Activated CD8-positive, alpha-beta T cell treated with anti-CD3 and anti-CD28 coated beads, Interleukin-2, amount 10 ng/mL, durations not matched to agents 7 days and 5 days (primary cell): ENCODE data around the gene DOK5. TPM values are rescaled to one million over a fixed set of nuclear protein-coding genes. Genes with fewer than 3 reads are reported as not detected.
"Not testable (repeated sequence)": the region's sequence is repeated elsewhere in the genome, so short reads cannot be mapped to it uniquely, and the experiment has no call there.

Source experiments
- ATAC-seq: fragments of 150-1000 bp; cut with Tn5 transposase; one replicate; pipeline ENCODE4 v1.10.0; 2021; ENCODE audit warnings: moderate library complexity
- CTCF ChIA-PET: fragments of 350-600 bp; sonication (Branson Sonifier 250); formaldehyde crosslinking; loops from one replicate; lab custom pipeline; 2021; ENCODE audit warnings: antibody characterized with exemption; lab: Charles Lee
- POLR2A ChIA-PET: fragments of 350-600 bp; sonication (Branson Sonifier 250); formaldehyde crosslinking; loops from one replicate; lab custom pipeline; 2021; ENCODE audit warnings: antibody characterized with exemption; lab: Charles Lee
- DNase-seq: peaks from one replicate; pipeline ENCODE4 v3.0.0-alpha.2; 2020
- H3K27ac Mint-ChIP-seq: one replicate; pipeline ENCODE4 v1.8.0; 2021; ENCODE audit warnings: mild to moderate bottlenecking, mixed read lengths
- H3K27me3 Mint-ChIP-seq: one replicate; pipeline ENCODE4 v1.8.0; 2021; ENCODE audit warnings: low read depth, mixed read lengths
- H3K36me3 Mint-ChIP-seq: one replicate; pipeline ENCODE4 v1.8.0; 2021; ENCODE audit warnings: low read depth, mixed read lengths
- H3K4me1 Mint-ChIP-seq: one replicate; pipeline ENCODE4 v1.8.0; 2021; ENCODE audit warnings: low read depth, mixed read lengths
- H3K4me3 Mint-ChIP-seq: one replicate; pipeline ENCODE4 v1.8.0; 2021; ENCODE audit warnings: mild to moderate bottlenecking, mixed read lengths
- H3K9me3 Mint-ChIP-seq: one replicate; pipeline ENCODE4 v1.8.0; 2022; ENCODE audit warnings: mixed read lengths; ENCODE audit not compliant: insufficient read depth
- total RNA-seq, 2 experiments: library from RNA; stranded (reverse); gene quantifications; one replicate each; pipeline ENCODE4 v1.2.3, GENCODE V29; 2021

DOK5 gene
- total RNA-seq, 2 experiments from 2014 or later = not detected

GRCh38 chr20:54473340-54473739, 2.1 kb upstream of the DOK5 start:
- Mint-ChIP-seq H3K27me3 (peaks cover 41% of the 10 kb centered on the region), H3K36me3 (no peaks in the 10 kb centered on the region), H3K4me3 (no peak overlapping the region), H3K27ac (no peak overlapping the region), H3K9me3 (no peaks in the 10 kb centered on the region), H3K4me1 (no peaks in the 10 kb centered on the region)
- DNase-seq (no peak), ATAC-seq (no peak)
- ChIA-PET CTCF (no interaction called here), POLR2A (no interaction called here)

- no peak for ATAC-seq
- no peaks in the 10 kb centered on the region for H3K36me3 Mint-ChIP-seq
- no peaks in the 10 kb centered on the region for H3K9me3 Mint-ChIP-seq
- ChIA-PET POLR2A (no interaction called here), CTCF (no interaction called here)
- peaks cover 41% of the 10 kb centered on the region for H3K27me3 Mint-ChIP-seq
- H3K27ac Mint-ChIP-seq = no peak overlapping the region
- no peaks in the 10 kb centered on the region for H3K4me1 Mint-ChIP-seq
- no peak overlapping the region for H3K4me3 Mint-ChIP-seq
- no peak for DNase-seq
Observed at GRCh38 chr20:54474046-54474445, 1.3 kb upstream of the DOK5 start.

- H3K27me3 Mint-ChIP-seq = peaks cover 41% of the 10 kb centered on the region
- no peak overlapping the region for H3K4me3 Mint-ChIP-seq
- CTCF ChIA-PET = no interaction called here
- H3K9me3 Mint-ChIP-seq = no peaks in the 10 kb centered on the region
- DNase-seq (no peak), ATAC-seq (no peak)
- no peak overlapping the region for H3K27ac Mint-ChIP-seq
- H3K4me1 Mint-ChIP-seq = no peaks in the 10 kb centered on the region
- POLR2A ChIA-PET = no interaction called here
- no peaks in the 10 kb centered on the region for H3K36me3 Mint-ChIP-seq
Observed at GRCh38 chr20:54474866-54475265, 527 bp upstream of the DOK5 start.

GRCh38 chr20:54476169-54477009, 996 bp downstream of the DOK5 start:
- CTCF ChIA-PET = no interaction called here
- POLR2A ChIA-PET = no interaction called here
- DNase-seq (no peak), ATAC-seq (no peak)
- H3K36me3 Mint-ChIP-seq = no peaks in the 10 kb centered on the region
- no peaks in the 10 kb centered on the region for H3K4me1 Mint-ChIP-seq
- no peak overlapping the region for H3K27ac Mint-ChIP-seq
- H3K27me3 Mint-ChIP-seq = peaks cover 41% of the 10 kb centered on the region
- no peak overlapping the region for H3K4me3 Mint-ChIP-seq
- no peaks in the 10 kb centered on the region for H3K9me3 Mint-ChIP-seq

GRCh38 chr20:54477191-54477955, 2.0 kb downstream of the DOK5 start:
- H3K4me3 Mint-ChIP-seq = no peak overlapping the region
- no peak overlapping the region for H3K27ac Mint-ChIP-seq
- H3K4me1 Mint-ChIP-seq = no peaks in the 10 kb centered on the region
- no peak for DNase-seq
- ChIA-PET POLR2A (no interaction called here), CTCF (no interaction called here)
- no peak for ATAC-seq
- peaks cover 41% of the 10 kb centered on the region for H3K27me3 Mint-ChIP-seq
- H3K36me3 Mint-ChIP-seq = no peaks in the 10 kb centered on the region
- no peaks in the 10 kb centered on the region for H3K9me3 Mint-ChIP-seq

- CTCF ChIA-PET = no interaction called here
Observed at GRCh38 chr20:54479138-54479906, 3.9 kb downstream of the DOK5 start.

GRCh38 chr20:54479937-54480336, 4.5 kb downstream of the DOK5 start:
- H3K27ac Mint-ChIP-seq, CTCF ChIA-PET, POLR2A ChIA-PET, H3K4me1 Mint-ChIP-seq, H3K9me3 Mint-ChIP-seq, H3K4me3 Mint-ChIP-seq, ATAC-seq, DNase-seq, H3K36me3 Mint-ChIP-seq: not testable (repeated sequence)
- H3K27me3 Mint-ChIP-seq = peaks cover 21% of the 10 kb centered on the region

More at GRCh38 chr20:54479138-54479906, 3.9 kb downstream of the DOK5 start:
- peaks cover 27% of the 10 kb centered on the region for H3K27me3 Mint-ChIP-seq
- H3K36me3 Mint-ChIP-seq = no peaks in the 10 kb centered on the region
- H3K4me3 Mint-ChIP-seq = no peak overlapping the region
- POLR2A ChIA-PET = no interaction called here
- DNase-seq (no peak), ATAC-seq (no peak)
- no peaks in the 10 kb centered on the region for H3K4me1 Mint-ChIP-seq
- no peaks in the 10 kb centered on the region for H3K9me3 Mint-ChIP-seq
- no peak overlapping the region for H3K27ac Mint-ChIP-seq

GRCh38 chr20:54481442-54481841, 6.0 kb downstream of the DOK5 start:
- H3K36me3 Mint-ChIP-seq = no peaks in the 10 kb centered on the region
- no peaks in the 10 kb centered on the region for H3K9me3 Mint-ChIP-seq
- ChIA-PET CTCF (no interaction called here), POLR2A (no interaction called here)
- H3K4me1 Mint-ChIP-seq = no peaks in the 10 kb centered on the region
- DNase-seq = no peak
- no peak overlapping the region for H3K27ac Mint-ChIP-seq
- H3K4me3 Mint-ChIP-seq = no peak overlapping the region
- peaks cover 12% of the 10 kb centered on the region for H3K27me3 Mint-ChIP-seq
- ATAC-seq = no peak

- no peak overlapping the region for H3K4me3 Mint-ChIP-seq
- no peak for DNase-seq
- H3K27me3 Mint-ChIP-seq = no peaks in the 10 kb centered on the region
- ATAC-seq = no peak
- H3K9me3 Mint-ChIP-seq = no peaks in the 10 kb centered on the region
- no peaks in the 10 kb centered on the region for H3K36me3 Mint-ChIP-seq
- no peak overlapping the region for H3K27ac Mint-ChIP-seq
- ChIA-PET CTCF (interaction anchor here (0.5 kb wide), 1 partner anchor 504 kb away, joined by 3 read pairs; no protein-coding TSS in a partner anchor), POLR2A (no interaction called here)
- no peaks in the 10 kb centered on the region for H3K4me1 Mint-ChIP-seq
Observed at GRCh38 chr20:54485631-54486030, 10.2 kb downstream of the DOK5 start.

- no peak for ATAC-seq
- H3K27ac Mint-ChIP-seq = no peak overlapping the region
- H3K36me3 Mint-ChIP-seq = no peaks in the 10 kb centered on the region
- H3K4me3 Mint-ChIP-seq = no peak overlapping the region
- H3K27me3 Mint-ChIP-seq = no peaks in the 10 kb centered on the region
- H3K9me3 Mint-ChIP-seq = no peaks in the 10 kb centered on the region
- no peak for DNase-seq
- ChIA-PET POLR2A (no interaction called here), CTCF (no interaction called here)
- H3K4me1 Mint-ChIP-seq = no peaks in the 10 kb centered on the region
Observed at GRCh38 chr20:54486585-54486984, 11.2 kb downstream of the DOK5 start.

- no peak overlapping the region for H3K4me3 Mint-ChIP-seq
- no peaks in the 10 kb centered on the region for H3K4me1 Mint-ChIP-seq
- CTCF ChIA-PET = no interaction called here
- DNase-seq (no peak), ATAC-seq (no peak)
- no peaks in the 10 kb centered on the region for H3K36me3 Mint-ChIP-seq
- POLR2A ChIA-PET = no interaction called here
- no peak overlapping the region for H3K27ac Mint-ChIP-seq
- no peaks in the 10 kb centered on the region for H3K27me3 Mint-ChIP-seq
- no peaks in the 10 kb centered on the region for H3K9me3 Mint-ChIP-seq
Observed at GRCh38 chr20:54488442-54488841, 13.0 kb downstream of the DOK5 start.

GRCh38 chr20:54491506-54491905, 16.1 kb downstream of the DOK5 start:
- ATAC-seq = no peak
- no peaks in the 10 kb centered on the region for H3K4me1 Mint-ChIP-seq
- POLR2A ChIA-PET = no interaction called here

More at GRCh38 chr20:54491506-54491905, 16.1 kb downstream of the DOK5 start:
- DNase-seq = no peak
- Mint-ChIP-seq H3K27me3 (no peaks in the 10 kb centered on the region), H3K27ac (no peak overlapping the region), H3K36me3 (no peaks in the 10 kb centered on the region), H3K4me3 (no peak overlapping the region), H3K9me3 (no peaks in the 10 kb centered on the region)
- CTCF ChIA-PET = no interaction called here
